DOHH2 (cell line): Measurements from ENCODE around the gene NHLRC2.

ENCODE experiments used
- H3F3A ChIP-seq: fragments of 200-600 bp; sonication (generic), shearing (Covaris generic); 2 replicates; pipeline ENCODE4 v1.6.0; 2016; ENCODE audit warnings: antibody characterized with exemption, mild to moderate bottlenecking; ENCODE audit not compliant: control insufficient read depth, insufficient read depth
- H3K27ac ChIP-seq: fragments of 200-600 bp; sonication (generic); 2 replicates; pipeline ENCODE4 v1.5.1; 2014; ENCODE audit warnings: low read depth, mild to moderate bottlenecking, low read length, moderate library complexity
- H3K27me3 ChIP-seq: fragments of 200-600 bp; sonication (generic); 2 replicates; pipeline ENCODE4 v1.6.1; 2014; ENCODE audit warnings: mild to moderate bottlenecking, low read length, mixed read lengths; ENCODE audit not compliant: control insufficient read depth
- H3K36me3 ChIP-seq: fragments of 200-600 bp; sonication (generic); 2 replicates; pipeline ENCODE4 v1.6.1; 2014; ENCODE audit warnings: mild to moderate bottlenecking, low read length, moderate library complexity, mixed read lengths; ENCODE audit not compliant: control insufficient read depth
- H3K4me1 ChIP-seq: fragments of 200-600 bp; sonication (generic); 2 replicates; pipeline ENCODE4 v1.6.1; 2014; ENCODE audit warnings: mild to moderate bottlenecking, low read length, mixed read lengths; ENCODE audit not compliant: control insufficient read depth
- H3K4me2 ChIP-seq: fragments of 200-600 bp; sonication (generic); 2 replicates; pipeline ENCODE4 v1.6.0; 2014; ENCODE audit warnings: mild to moderate bottlenecking, low read length, moderate library complexity
- H3K4me3 ChIP-seq: fragments of 200-600 bp; sonication (generic); 2 replicates; pipeline ENCODE4 v1.5.1; 2014; ENCODE audit warnings: mild to moderate bottlenecking, low read length, mixed read lengths
- H3K79me2 ChIP-seq: fragments of 200-600 bp; sonication (generic); 2 replicates; pipeline ENCODE4 v1.6.1; 2014; ENCODE audit warnings: mild to moderate bottlenecking, low read length, mixed read lengths; ENCODE audit not compliant: control insufficient read depth
- H3K9me2 ChIP-seq: fragments of 200-600 bp; sonication (generic); replicated peaks from 2 replicates; pipeline ENCODE4 v1.6.1; 2014; ENCODE audit warnings: mild to moderate bottlenecking, low read length, mixed read lengths; ENCODE audit not compliant: control insufficient read depth
- H3K9me3 ChIP-seq: fragments of 200-600 bp; sonication (generic); 2 replicates; pipeline ENCODE4 v1.6.1; 2014; ENCODE audit warnings: antibody characterized with exemption, low read length, mixed read lengths; ENCODE audit not compliant: control insufficient read depth, insufficient read depth
- H4K20me1 ChIP-seq: fragments of 200-600 bp; sonication (generic); 2 replicates; pipeline ENCODE4 v1.6.0; 2014; ENCODE audit warnings: low read depth, mild to moderate bottlenecking, antibody characterized with exemption, low read length, moderate library complexity; ENCODE audit not compliant: control insufficient read depth, insufficient read depth
- EZH2phosphoT487 ChIP-seq: fragments of 200-600 bp; sonication (generic); IDR thresholded peaks from 2 replicates; pipeline ENCODE4 v1.6.1; 2017; ENCODE audit warnings: borderline replicate concordance, mild to moderate bottlenecking, antibody characterized with exemption, low read length, moderate library complexity, mixed read lengths
- TF ChIP-seq, protein P1 (sequence below): fragments of 200-600 bp; sonication (generic); IDR thresholded peaks from one replicate; pipeline ENCODE4 v1.5.1; 2014; ENCODE audit warnings: antibody characterized with exemption, mild to moderate bottlenecking, low read depth, low read length; ENCODE audit not compliant: poor library complexity, severe bottlenecking

NHLRC2 gene

DNA sequence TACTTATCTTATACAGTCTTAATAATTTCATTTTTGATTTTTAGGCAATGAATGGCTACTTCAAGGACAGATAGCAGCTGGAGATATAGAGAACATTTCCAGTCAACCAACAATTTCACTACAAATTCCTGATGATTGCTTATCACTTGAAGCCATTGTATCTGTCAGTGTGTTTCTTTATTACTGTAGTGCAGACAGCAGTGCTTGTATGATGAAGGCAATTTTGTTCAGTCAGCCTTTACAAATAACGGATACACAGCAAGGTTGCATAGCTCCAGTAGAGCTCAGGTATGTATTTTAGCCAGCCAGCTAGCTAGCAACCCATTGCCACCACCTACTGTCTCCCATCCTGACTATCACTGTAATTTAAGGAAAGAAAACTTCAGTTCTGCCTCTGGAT lies 53.8 kb downstream of the NHLRC2 start:
- Histone ChIP-seq H3F3A (no peaks in the 10 kb centered on the region), H3K9me2 (no peaks in the 10 kb centered on the region), H3K4me2 (no peak overlapping the region), H3K36me3 (peaks cover 49% of the 10 kb centered on the region), H3K27ac (no peak overlapping the region), H4K20me1 (no peaks in the 10 kb centered on the region), H3K4me3 (no peak overlapping the region), H3K9me3 (no peaks in the 10 kb centered on the region), H3K4me1 (no peaks in the 10 kb centered on the region), H3K27me3 (no peaks in the 10 kb centered on the region), H3K79me2 (no peaks in the 10 kb centered on the region)
- TF ChIP-seq, protein P1, sequence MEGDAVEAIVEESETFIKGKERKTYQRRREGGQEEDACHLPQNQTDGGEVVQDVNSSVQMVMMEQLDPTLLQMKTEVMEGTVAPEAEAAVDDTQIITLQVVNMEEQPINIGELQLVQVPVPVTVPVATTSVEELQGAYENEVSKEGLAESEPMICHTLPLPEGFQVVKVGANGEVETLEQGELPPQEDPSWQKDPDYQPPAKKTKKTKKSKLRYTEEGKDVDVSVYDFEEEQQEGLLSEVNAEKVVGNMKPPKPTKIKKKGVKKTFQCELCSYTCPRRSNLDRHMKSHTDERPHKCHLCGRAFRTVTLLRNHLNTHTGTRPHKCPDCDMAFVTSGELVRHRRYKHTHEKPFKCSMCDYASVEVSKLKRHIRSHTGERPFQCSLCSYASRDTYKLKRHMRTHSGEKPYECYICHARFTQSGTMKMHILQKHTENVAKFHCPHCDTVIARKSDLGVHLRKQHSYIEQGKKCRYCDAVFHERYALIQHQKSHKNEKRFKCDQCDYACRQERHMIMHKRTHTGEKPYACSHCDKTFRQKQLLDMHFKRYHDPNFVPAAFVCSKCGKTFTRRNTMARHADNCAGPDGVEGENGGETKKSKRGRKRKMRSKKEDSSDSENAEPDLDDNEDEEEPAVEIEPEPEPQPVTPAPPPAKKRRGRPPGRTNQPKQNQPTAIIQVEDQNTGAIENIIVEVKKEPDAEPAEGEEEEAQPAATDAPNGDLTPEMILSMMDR, result no peak
- no peak for TF ChIP-seq EZH2phosphoT487

DNA sequence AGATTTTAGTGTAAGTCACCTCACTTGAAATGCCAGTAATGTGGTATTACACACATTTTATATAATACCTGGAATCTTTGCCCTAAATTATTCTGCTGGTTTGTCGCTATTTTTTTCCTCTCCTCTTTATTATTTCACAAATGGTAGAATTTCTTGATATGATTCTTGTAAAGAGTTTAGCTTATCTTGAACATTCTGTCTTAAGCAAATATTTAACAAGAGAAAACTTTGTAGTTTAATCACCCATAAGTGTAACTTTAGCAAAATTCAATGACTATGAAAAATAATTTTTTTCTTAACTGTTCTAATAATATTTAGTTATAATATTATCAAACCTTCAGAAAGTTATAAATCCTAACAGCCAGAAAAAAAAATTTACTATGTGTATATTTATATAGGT lies 56.7 kb downstream of the NHLRC2 start:
- Histone ChIP-seq H3K9me3 (no peaks in the 10 kb centered on the region), H3K79me2 (no peaks in the 10 kb centered on the region), H3K9me2 (no peaks in the 10 kb centered on the region), H3K36me3 (peaks cover 30% of the 10 kb centered on the region), H3K27ac (no peak overlapping the region), H3K27me3 (no peaks in the 10 kb centered on the region), H4K20me1 (no peaks in the 10 kb centered on the region), H3K4me1 (no peaks in the 10 kb centered on the region), H3K4me3 (no peak overlapping the region), H3K4me2 (no peak overlapping the region), H3F3A (no peaks in the 10 kb centered on the region)
- no peak for TF ChIP-seq EZH2phosphoT487
- TF ChIP-seq, protein P1, result no peak

DNA sequence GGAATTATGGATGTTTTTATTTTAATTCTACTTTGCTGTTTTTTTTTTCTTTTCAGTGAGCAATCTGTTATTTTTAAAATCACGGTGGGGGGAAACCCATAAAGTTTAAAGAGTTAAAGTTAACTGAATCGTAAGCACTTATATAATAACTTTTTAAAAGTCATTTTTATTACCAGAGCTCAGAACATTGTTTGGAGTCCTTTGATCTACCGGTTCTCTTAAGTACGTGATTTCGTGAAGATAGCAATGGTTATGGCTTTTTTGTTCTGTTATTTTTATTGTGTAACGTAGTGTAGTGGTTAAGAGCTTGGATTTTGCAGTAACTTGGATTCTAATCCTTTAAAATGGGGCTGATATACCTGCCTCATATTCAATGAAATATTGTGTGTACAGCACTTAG lies 57.4 kb downstream of the NHLRC2 start:
- H3K4me3 ChIP-seq, result no peak overlapping the region
- no peaks in the 10 kb centered on the region for H3K27me3 ChIP-seq
- H3K4me2 ChIP-seq, result no peak overlapping the region
- no peaks in the 10 kb centered on the region for H4K20me1 ChIP-seq
- H3K9me3 ChIP-seq, result no peaks in the 10 kb centered on the region
- peaks cover 24% of the 10 kb centered on the region for H3K36me3 ChIP-seq
- H3K79me2 ChIP-seq, result no peaks in the 10 kb centered on the region
- no peaks in the 10 kb centered on the region for H3K4me1 ChIP-seq
- TF ChIP-seq EZH2phosphoT487, result no peak
- TF ChIP-seq, protein P1, result no peak
- H3K9me2 ChIP-seq, result no peaks in the 10 kb centered on the region
- no peaks in the 10 kb centered on the region for H3F3A ChIP-seq
- no peak overlapping the region for H3K27ac ChIP-seq

DNA sequence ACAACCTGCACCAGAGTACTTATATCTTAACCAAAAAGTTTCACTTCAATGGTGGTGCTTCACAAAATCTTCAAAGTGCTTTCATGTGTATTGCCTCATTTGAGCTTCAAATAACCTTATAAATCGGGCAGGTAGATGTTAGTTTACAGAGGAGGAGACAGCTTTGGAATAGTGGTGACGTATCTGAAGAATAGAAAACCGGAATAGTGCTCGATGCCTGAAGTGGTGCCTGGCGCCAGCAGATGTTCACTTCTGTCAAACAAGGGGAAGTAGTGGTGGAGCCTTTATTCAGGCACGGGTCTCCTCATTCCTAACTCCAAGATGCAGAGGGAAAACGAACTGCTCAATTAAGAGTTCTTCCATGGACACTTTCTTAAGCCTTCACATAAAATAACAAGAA lies 58.1 kb downstream of the NHLRC2 start:
- H3K4me3 ChIP-seq, result no peak overlapping the region
- TF ChIP-seq, protein P1, result no peak
- TF ChIP-seq EZH2phosphoT487, result no peak
- no peaks in the 10 kb centered on the region for H3K9me3 ChIP-seq
- H3K9me2 ChIP-seq, result no peaks in the 10 kb centered on the region
- peaks cover 18% of the 10 kb centered on the region for H3K36me3 ChIP-seq
- no peaks in the 10 kb centered on the region for H3K27me3 ChIP-seq
- H3K27ac ChIP-seq, result no peak overlapping the region
- H3K4me2 ChIP-seq, result no peak overlapping the region
- H3K4me1 ChIP-seq, result no peaks in the 10 kb centered on the region
- no peaks in the 10 kb centered on the region for H3K79me2 ChIP-seq
- H3F3A ChIP-seq, result no peaks in the 10 kb centered on the region
- no peaks in the 10 kb centered on the region for H4K20me1 ChIP-seq
